ENCODE measurements around the gene CDX2. TPM values are rescaled to one million over a fixed set of nuclear protein-coding genes. Genes with fewer than 3 reads are reported as not detected.

CDX2 gene
- total and polyA plus RNA-seq, 10 of the 15 experiments (the other 5 are each of a cell fraction or from before 2014, with no cell fraction given), result 0.15 TPM; not detected in 9

- peak; percentile 74 for DNase-seq (ENCODE audit: low read depth, low spot score)
- no TSS peak for BruUV-seq (replicated peaks)
- Histone ChIP-seq H3K9ac (ENCODE audit: control insufficient read depth, insufficient read depth, low read length) (no peak overlapping the region), H3K27ac (ENCODE audit: control insufficient read depth, insufficient read depth) (no peak overlapping the region), H3K27me3 (replicated peaks in 1 of 2; ENCODE audit: control insufficient read depth in 2 of 2, insufficient read depth in 2 of 2, low read length in 1 of 2) (no peaks in the 10 kb centered on the region), H4K20me1 (ENCODE audit: control insufficient read depth, insufficient read depth) (no peaks in the 10 kb centered on the region), H3K79me2 (ENCODE audit: control insufficient read depth, insufficient read depth, low read length) (no peaks in the 10 kb centered on the region), H3K9me3 (replicated peaks; ENCODE audit: control insufficient read depth, insufficient read depth, low read length) (no peaks in the 10 kb centered on the region), H3K4me2 (ENCODE audit: control insufficient read depth, insufficient read depth) (peak overlapping the region; percentile 62), H3K4me1 (ENCODE audit: control insufficient read depth, insufficient read depth, low read length) (peaks cover 10% of the 10 kb centered on the region), H3K4me3 (no peak overlapping the region), H3K36me3 (ENCODE audit: control insufficient read depth in 2 of 2, insufficient read depth in 2 of 2, low read length in 1 of 2) (no peaks in the 10 kb centered on the region), H2AFZ (ENCODE audit: control insufficient read depth, low read depth, low read length) (no peak overlapping the region; the same call in 1 of the 2 replicates)
- peak; percentile 73 for FAIRE-seq
- intact Hi-C loops (cut with micrococcal nuclease; ENCODE audit: unreplicated experiment) (no loop called here), in situ Hi-C loops (cut with MboI) (no loop called here)
- ChIA-PET POLR2A (interaction anchor here (0.8 kb wide), 1 partner anchor 36 kb away, joined by 3 read pairs; no protein-coding TSS in a partner anchor), SMC1A (ENCODE audit: uncharacterized antibody, unreplicated experiment) (interaction anchor here (0.7 to 2.6 kb wide), 9 partner anchors 12 to 127 kb away, joined by 3 to 9 read pairs (median 4); no protein-coding TSS in a partner anchor), RAD21 (ENCODE audit: unreplicated experiment) (interaction anchor here (0.5 to 2.5 kb wide), 7 partner anchors 13 to 193 kb away, joined by 3 to 7 read pairs (median 4); no protein-coding TSS in a partner anchor), CTCF (interaction anchor here (0.6 to 1.9 kb wide), 6 partner anchors 15 to 186 kb away, joined by 3 to 7 read pairs (median 4); no protein-coding TSS in a partner anchor)
- ATAC-seq, result peak; percentile 93
- TF ChIP-seq SMAD5 (IDR thresholded peaks at IDR 0.05; ENCODE audit: low read depth) (no peak), HCFC1 (IDR thresholded peaks at IDR 0.05; ENCODE audit: low read length) (no peak), PAX5 (IDR thresholded peaks at IDR 0.05; ENCODE audit: borderline replicate concordance, low read depth, low read length) (no peak), HSF1 (IDR thresholded peaks at IDR 0.05; ENCODE audit: low read depth, low read length) (no peak), EZH2 (IDR thresholded peaks at IDR 0.05; ENCODE audit: borderline replicate concordance, control insufficient read depth, low read depth, low read length) (no peak), PRDM15 (CRISPR knock-in tag; IDR thresholded peaks at IDR 0.05) (no peak), USF1 (IDR thresholded peaks at IDR 0.05; ENCODE audit: borderline replicate concordance, extremely low read length, insufficient read depth, low read depth, low read length) (no peak), NR2C2 (IDR thresholded peaks at IDR 0.05; ENCODE audit: borderline replicate concordance, control insufficient read depth, insufficient read length, low read depth) (no peak), MAX (IDR thresholded peaks at IDR 0.05; ENCODE audit: low read depth, low read length) (no peak), SKIL (IDR thresholded peaks at IDR 0.05; ENCODE audit: low read depth, poor library complexity, severe bottlenecking) (peak; percentile 47), BHLHE40 (IDR thresholded peaks at IDR 0.05; ENCODE audit: borderline replicate concordance in 1 of 2, low read depth in 2 of 2, low read length in 1 of 2) (no peak), BMI1 (IDR thresholded peaks at IDR 0.05; ENCODE audit: borderline replicate concordance) (no peak), NFYB (IDR thresholded peaks at IDR 0.05; ENCODE audit: insufficient read depth, low read depth, low read length) (no peak), IKZF1 (conservative IDR thresholded peaks at IDR 0.05) (peak; percentile 50), ZNF274 (IDR thresholded peaks at IDR 0.05; ENCODE audit: insufficient read depth, insufficient read length) (no peak), RAD51 (IDR thresholded peaks at IDR 0.05) (no peak)
These were observed 43.8 kb upstream of the CDX2 start for GRCh38 chr13:28012896-28013295.

All from GM12878 (cell line).